SK-N-SH treated with all-trans-retinoic acid at 6 μM for 48 hours (cell line): Measurements from ENCODE around the gene ZBED4.

Source experiments
- ARNTL ChIP-seq: fragments of 450-650 bp; formaldehyde crosslinking; IDR thresholded peaks from 2 replicates; pipeline ENCODE4 v1.5.0; 2020; ENCODE audit warnings: low read depth, mild to moderate bottlenecking, moderate library complexity, borderline replicate concordance
- CSDC2 ChIP-seq: fragments of 250-450 bp; sonication (Bioruptor Pico); IDR thresholded peaks from 2 replicates; pipeline ENCODE4 v1.5.0; 2020; ENCODE audit warnings: mild to moderate bottlenecking, moderate library complexity
- CSRNP3 ChIP-seq: fragments of 250-450 bp; sonication (Bioruptor Pico); IDR thresholded peaks from 2 replicates; pipeline ENCODE4 v1.5.1; 2021; ENCODE audit warnings: mild to moderate bottlenecking, moderate library complexity
- ESRRG ChIP-seq: fragments of 250-450 bp; sonication (Bioruptor Pico); IDR thresholded peaks from 2 replicates; pipeline ENCODE4 v1.6.1; 2021; ENCODE audit warnings: mild to moderate bottlenecking
- GLIS3 ChIP-seq: fragments of 250-450 bp; sonication (Bioruptor Pico); IDR thresholded peaks from 2 replicates; pipeline ENCODE4 v1.5.0; 2020; ENCODE audit warnings: mild to moderate bottlenecking, moderate library complexity
- ISL1 ChIP-seq: fragments of 250-450 bp; sonication (Bioruptor Pico); IDR thresholded peaks from 2 replicates; pipeline ENCODE4 v2.1.2; 2022; ENCODE audit warnings: mild to moderate bottlenecking, moderate library complexity
- OSR1 ChIP-seq: fragments of 250-450 bp; sonication (Bioruptor Pico); IDR thresholded peaks from 2 replicates; pipeline ENCODE4 v1.8.0; 2022; ENCODE audit warnings: moderate library complexity, mild to moderate bottlenecking, inconsistent platforms
- PATZ1 ChIP-seq: fragments of 250-450 bp; sonication (Bioruptor Pico); IDR thresholded peaks from 2 replicates; pipeline ENCODE4 v1.8.0; 2020; ENCODE audit warnings: mild to moderate bottlenecking, moderate library complexity, borderline replicate concordance
- TOX ChIP-seq: fragments of 250-450 bp; sonication (Bioruptor Pico); IDR thresholded peaks from 2 replicates; pipeline ENCODE4 v1.8.0; 2021; ENCODE audit warnings: mild to moderate bottlenecking, moderate library complexity, borderline replicate concordance
- ZC3H10 ChIP-seq: fragments of 250-450 bp; sonication (Bioruptor Pico); IDR thresholded peaks from 2 replicates; pipeline ENCODE4 v1.5.1; 2021; ENCODE audit warnings: mild to moderate bottlenecking, moderate library complexity
- ZFP3 ChIP-seq: fragments of 250-450 bp; sonication (Bioruptor Pico); IDR thresholded peaks from 2 replicates; pipeline ENCODE4 v1.5.0; 2020; ENCODE audit warnings: mild to moderate bottlenecking, moderate library complexity
- TF ChIP-seq, protein P1 (sequence below): fragments of 250-450 bp; sonication (Bioruptor Pico); IDR thresholded peaks from 2 replicates; pipeline ENCODE4 v1.5.0; 2020; ENCODE audit warnings: mild to moderate bottlenecking, moderate library complexity

GRCh38 chr22:49889071-49889470 is 35.4 kb downstream of the ZBED4 start:
- TF ChIP-seq ESRRG (no peak), PATZ1 (CRISPR knock-in tag) (no peak), CSRNP3 (no peak), ZC3H10 (CRISPR knock-in tag) (no peak), ZFP3 (CRISPR knock-in tag) (no peak), GLIS3 (no peak), CSDC2 (CRISPR knock-in tag) (no peak), TOX (CRISPR knock-in tag) (no peak), OSR1 (no peak), ARNTL (CRISPR knock-in tag) (no peak), ISL1 (CRISPR knock-in tag) (no peak)
- TF ChIP-seq, protein P1, sequence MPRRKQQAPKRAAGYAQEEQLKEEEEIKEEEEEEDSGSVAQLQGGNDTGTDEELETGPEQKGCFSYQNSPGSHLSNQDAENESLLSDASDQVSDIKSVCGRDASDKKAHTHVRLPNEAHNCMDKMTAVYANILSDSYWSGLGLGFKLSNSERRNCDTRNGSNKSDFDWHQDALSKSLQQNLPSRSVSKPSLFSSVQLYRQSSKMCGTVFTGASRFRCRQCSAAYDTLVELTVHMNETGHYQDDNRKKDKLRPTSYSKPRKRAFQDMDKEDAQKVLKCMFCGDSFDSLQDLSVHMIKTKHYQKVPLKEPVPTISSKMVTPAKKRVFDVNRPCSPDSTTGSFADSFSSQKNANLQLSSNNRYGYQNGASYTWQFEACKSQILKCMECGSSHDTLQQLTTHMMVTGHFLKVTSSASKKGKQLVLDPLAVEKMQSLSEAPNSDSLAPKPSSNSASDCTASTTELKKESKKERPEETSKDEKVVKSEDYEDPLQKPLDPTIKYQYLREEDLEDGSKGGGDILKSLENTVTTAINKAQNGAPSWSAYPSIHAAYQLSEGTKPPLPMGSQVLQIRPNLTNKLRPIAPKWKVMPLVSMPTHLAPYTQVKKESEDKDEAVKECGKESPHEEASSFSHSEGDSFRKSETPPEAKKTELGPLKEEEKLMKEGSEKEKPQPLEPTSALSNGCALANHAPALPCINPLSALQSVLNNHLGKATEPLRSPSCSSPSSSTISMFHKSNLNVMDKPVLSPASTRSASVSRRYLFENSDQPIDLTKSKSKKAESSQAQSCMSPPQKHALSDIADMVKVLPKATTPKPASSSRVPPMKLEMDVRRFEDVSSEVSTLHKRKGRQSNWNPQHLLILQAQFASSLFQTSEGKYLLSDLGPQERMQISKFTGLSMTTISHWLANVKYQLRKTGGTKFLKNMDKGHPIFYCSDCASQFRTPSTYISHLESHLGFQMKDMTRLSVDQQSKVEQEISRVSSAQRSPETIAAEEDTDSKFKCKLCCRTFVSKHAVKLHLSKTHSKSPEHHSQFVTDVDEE (CRISPR knock-in tag): no peak
